Upper lobe of right lung (tissue), 1 donor: ENCODE measurements around the gene HNRNPA3. TPM values are rescaled to one million over a fixed set of nuclear protein-coding genes. Genes with fewer than 3 reads are reported as not detected.

Experiments used
- ATAC-seq: fragments of 200-7000 bp; cut with Tn5 transposase; one replicate; pipeline ENCODE4 v1.9.1; 2020; ENCODE audit warnings: mild to moderate bottlenecking, moderate library complexity
- DNase-seq: peaks from one replicate; pipeline ENCODE4 v3.0.0-alpha.2; 2020
- H3K27ac ChIP-seq: fragments of 200-600 bp; one replicate; pipeline ENCODE4 v1.8.0; 2022
- H3K27me3 ChIP-seq: fragments of 200-600 bp; one replicate; pipeline ENCODE4 v1.8.0; 2022; ENCODE audit warnings: mild to moderate bottlenecking
- H3K36me3 ChIP-seq: fragments of 200-600 bp; one replicate; pipeline ENCODE4 v1.8.0; 2022
- H3K4me1 ChIP-seq: fragments of 200-600 bp; one replicate; pipeline ENCODE4 v1.8.0; 2022
- H3K4me3 ChIP-seq: fragments of 200-600 bp; one replicate; pipeline ENCODE4 v1.8.0; 2022; ENCODE audit warnings: mild to moderate bottlenecking
- H3K9me3 ChIP-seq: fragments of 200-600 bp; one replicate; pipeline ENCODE4 v1.8.0; 2022
- intact Hi-C: fragments of 100-400 bp; cut with DNase I; formaldehyde crosslinking; loops from one replicate; pipeline ENCODE4 v1.11.0; 2022
- total RNA-seq: library from RNA; stranded (reverse); fragmentation: NEBNext Ultra II Directional; extraction: Animal tissue kit (Norgen Biotek cat#: 25700); gene quantifications from one replicate; pipeline ENCODE4 v1.2.1, GENCODE V29; 2021
- TF ChIP-seq, protein P1 (sequence below): fragments of 200-600 bp; IDR thresholded peaks from one replicate; pipeline ENCODE4 v1.8.0; 2022; ENCODE audit warnings: antibody characterized with exemption
- donor health status: DM: no; HTN: yes; CAD: no; lungs with severe emphysema.

The HNRNPA3 gene
- total RNA-seq, 1 donor from 2014 or later, result 139 TPM

DNA sequence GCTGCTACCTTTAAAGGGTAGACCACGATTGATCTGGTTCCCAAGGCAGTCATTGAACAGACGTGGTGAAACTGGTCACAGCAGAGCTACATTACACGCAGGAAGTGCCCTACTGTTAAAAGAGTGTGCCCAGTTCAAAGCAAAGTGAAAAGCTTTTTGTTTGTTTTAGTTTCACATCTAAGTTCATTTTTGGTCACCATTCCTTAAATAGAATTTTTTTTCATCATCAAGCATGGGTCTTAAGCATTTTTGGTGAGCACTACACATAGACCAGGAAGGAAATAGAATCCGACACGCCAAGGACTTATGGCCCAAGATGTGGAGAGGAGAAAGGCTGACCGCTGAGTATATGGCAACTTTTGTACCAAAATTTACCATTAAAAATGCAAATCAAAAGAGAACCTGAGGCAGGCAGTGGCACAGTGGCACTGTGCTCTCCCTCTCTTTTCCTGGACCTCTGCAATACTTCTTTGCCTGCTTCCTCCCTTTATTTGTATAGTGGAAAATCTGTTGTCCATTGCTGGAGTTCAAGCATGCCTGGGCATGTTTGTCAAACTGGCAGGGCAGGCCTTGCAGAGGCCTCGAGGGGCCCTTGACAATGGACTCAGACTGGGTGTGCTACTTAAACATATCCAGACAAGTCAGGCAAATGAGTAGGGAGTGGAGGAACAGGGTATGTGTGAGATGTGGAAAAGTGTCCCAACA lies 42.6 kb upstream of the HNRNPA3 start:
- TF ChIP-seq, protein P1, sequence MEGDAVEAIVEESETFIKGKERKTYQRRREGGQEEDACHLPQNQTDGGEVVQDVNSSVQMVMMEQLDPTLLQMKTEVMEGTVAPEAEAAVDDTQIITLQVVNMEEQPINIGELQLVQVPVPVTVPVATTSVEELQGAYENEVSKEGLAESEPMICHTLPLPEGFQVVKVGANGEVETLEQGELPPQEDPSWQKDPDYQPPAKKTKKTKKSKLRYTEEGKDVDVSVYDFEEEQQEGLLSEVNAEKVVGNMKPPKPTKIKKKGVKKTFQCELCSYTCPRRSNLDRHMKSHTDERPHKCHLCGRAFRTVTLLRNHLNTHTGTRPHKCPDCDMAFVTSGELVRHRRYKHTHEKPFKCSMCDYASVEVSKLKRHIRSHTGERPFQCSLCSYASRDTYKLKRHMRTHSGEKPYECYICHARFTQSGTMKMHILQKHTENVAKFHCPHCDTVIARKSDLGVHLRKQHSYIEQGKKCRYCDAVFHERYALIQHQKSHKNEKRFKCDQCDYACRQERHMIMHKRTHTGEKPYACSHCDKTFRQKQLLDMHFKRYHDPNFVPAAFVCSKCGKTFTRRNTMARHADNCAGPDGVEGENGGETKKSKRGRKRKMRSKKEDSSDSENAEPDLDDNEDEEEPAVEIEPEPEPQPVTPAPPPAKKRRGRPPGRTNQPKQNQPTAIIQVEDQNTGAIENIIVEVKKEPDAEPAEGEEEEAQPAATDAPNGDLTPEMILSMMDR, result no peak
- intact Hi-C loops, result no loop called here
- Histone ChIP-seq H3K9me3 (no peaks in the 10 kb centered on the region), H3K27ac (peak overlapping the region; percentile 72), H3K27me3 (no peaks in the 10 kb centered on the region), H3K4me3 (no peak overlapping the region), H3K4me1 (peaks cover 34% of the 10 kb centered on the region), H3K36me3 (no peaks in the 10 kb centered on the region)
- DNase-seq, result peak; percentile 80
- ATAC-seq, result peak; percentile 88

DNA sequence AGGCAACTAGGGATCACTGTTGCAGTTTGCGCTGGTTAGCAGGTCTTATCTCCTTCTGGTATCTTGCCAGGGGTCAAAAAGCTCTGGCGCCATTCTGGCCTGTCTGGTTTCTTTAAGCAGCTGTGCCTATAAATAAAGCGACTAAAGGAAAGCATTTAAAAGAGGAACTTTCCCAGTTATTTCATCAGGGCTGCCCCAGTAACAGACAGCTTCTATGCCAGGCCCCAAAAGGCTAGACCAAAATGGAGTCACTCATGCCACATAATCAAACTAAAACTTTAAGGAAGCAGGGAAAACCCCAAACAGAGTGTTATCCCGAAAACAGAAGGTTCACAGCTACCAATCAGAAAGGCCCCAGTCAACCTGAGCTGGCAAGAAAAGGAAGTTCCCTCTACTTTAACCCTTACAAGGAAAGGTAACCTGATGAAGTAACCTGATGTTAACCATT lies 41.2 kb upstream of the HNRNPA3 start:
- ATAC-seq, result peak; percentile 51

DNA sequence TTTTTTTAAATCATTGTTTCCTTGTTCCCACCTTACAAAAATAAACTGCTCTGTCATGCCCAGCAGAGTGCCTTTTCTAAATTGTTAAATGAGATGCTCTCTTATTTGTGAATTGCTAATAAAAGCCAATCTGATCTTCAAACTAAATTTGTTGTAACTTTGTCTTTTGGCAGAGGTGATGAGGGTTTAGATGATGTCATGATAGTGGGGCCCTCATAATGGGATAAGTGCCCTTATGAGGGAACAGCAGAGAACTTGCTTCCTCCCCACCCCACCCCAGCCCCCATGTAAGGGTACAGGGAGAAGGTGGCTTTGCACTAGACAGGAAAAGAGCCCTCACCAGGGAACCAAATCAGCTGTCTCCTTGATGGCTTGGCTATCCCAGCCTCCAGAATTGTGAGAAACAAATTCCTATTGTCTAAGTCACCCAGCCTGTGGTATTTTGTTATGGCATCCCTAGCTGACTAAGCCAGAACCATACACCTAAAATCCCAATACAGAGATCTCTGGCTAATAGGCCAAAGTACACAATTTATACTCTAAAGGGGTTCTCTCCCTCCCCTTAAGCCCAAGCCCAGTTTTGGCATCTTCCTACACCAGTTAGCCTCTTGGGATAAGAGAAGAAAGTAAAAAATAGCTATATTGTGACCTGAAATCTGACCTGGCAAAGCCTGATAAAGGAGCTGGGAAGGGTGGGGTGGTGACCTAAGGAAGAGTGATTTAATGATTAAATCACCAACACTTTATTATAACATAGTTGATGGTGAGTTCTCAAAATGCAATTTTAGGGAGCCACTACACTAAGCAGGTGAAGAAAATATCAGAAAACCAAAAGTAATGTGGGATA lies 40.3 kb upstream of the HNRNPA3 start:
- no peaks in the 10 kb centered on the region for H3K27me3 ChIP-seq
- DNase-seq, result no peak
- H3K4me1 ChIP-seq, result peaks cover 22% of the 10 kb centered on the region
- H3K9me3 ChIP-seq, result no peaks in the 10 kb centered on the region
- no peak overlapping the region for H3K4me3 ChIP-seq
- intact Hi-C loops, result no loop called here
- H3K36me3 ChIP-seq, result no peaks in the 10 kb centered on the region
- TF ChIP-seq, protein P1, result no peak
- ATAC-seq, result no peak
- peak overlapping the region; percentile 47 for H3K27ac ChIP-seq

More for the DNA sequence above, 41.2 kb upstream of the HNRNPA3 start:
- no peak overlapping the region for H3K4me3 ChIP-seq
- intact Hi-C loops, result no loop called here
- peak overlapping the region; percentile 47 for H3K27ac ChIP-seq
- no peaks in the 10 kb centered on the region for H3K36me3 ChIP-seq
- no peaks in the 10 kb centered on the region for H3K27me3 ChIP-seq
- H3K4me1 ChIP-seq, result peaks cover 24% of the 10 kb centered on the region
- no peak for DNase-seq
- TF ChIP-seq, protein P1, result no peak
- H3K9me3 ChIP-seq, result no peaks in the 10 kb centered on the region

DNA sequence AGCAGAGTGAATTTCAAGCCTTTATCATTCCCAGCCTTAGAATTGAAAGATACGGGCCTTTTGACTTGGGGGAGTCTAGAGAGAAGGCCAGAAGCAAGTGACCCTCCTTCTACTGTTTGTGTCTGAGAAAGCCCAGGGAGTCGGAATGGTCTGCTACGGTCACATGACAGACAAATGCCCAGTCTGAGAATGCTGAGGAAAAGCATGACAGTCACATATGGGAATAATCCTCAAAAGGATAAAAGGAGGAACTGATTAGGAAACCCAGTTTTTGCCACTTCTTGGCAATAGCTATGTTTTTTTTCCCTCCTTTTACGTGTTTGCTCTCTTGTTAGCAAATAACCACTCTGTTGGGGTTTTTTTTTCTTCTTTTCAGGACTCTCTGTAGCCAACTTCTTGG lies 38.1 kb upstream of the HNRNPA3 start:
- intact Hi-C loops, result no loop called here
- peaks cover 21% of the 10 kb centered on the region for H3K4me1 ChIP-seq
- H3K36me3 ChIP-seq, result no peaks in the 10 kb centered on the region
- H3K4me3 ChIP-seq, result no peak overlapping the region
- H3K27ac ChIP-seq, result no peak overlapping the region
- DNase-seq, result no peak
- TF ChIP-seq, protein P1, result no peak
- no peak for ATAC-seq
- no peaks in the 10 kb centered on the region for H3K27me3 ChIP-seq
- no peaks in the 10 kb centered on the region for H3K9me3 ChIP-seq

DNA sequence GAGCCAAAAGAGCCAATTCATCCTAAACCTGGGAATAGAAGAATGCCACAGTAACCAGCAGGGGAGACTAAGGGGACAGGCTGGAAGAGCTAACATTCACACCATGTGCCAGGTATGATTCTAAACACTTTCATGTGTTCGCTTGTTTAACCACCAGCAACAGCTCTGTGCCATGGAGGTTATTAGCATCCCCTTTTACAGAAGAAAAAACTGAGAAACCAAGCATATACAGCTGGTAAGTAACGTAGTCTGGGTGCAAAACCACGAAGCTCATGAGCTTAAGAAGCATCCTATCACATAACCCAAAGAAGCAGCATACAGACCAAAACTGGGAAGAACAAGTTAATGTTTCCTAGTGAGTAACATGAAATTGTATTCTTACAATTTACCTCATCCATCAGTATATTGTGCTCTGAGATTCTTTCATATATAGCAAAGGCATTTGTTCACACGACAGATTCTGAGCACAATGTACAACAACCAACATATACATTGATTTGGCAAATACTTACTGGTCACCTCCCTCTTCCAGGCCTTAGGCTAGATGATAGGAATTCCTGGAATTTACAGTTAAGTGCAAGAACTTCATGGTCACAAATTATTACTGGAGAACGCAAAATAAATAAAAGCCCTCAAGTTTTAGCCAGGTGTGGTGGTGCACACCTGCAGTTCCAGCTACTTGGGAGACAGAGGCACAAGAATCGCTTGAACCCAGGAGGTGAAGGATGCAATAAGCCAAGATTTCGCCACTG lies 36.5 kb upstream of the HNRNPA3 start:
- intact Hi-C loops, result no loop called here
- TF ChIP-seq, protein P1, result no peak
- no peak for ATAC-seq

More for the DNA sequence above, 36.5 kb upstream of the HNRNPA3 start:
- DNase-seq, result no peak
- Histone ChIP-seq H3K4me3 (no peak overlapping the region), H3K9me3 (no peaks in the 10 kb centered on the region), H3K4me1 (peaks cover 8% of the 10 kb centered on the region), H3K27me3 (no peaks in the 10 kb centered on the region), H3K27ac (no peak overlapping the region), H3K36me3 (no peaks in the 10 kb centered on the region)
